Measurements from ENCODE around the gene HGS. TPM values are rescaled to one million over a fixed set of nuclear protein-coding genes. Genes with fewer than 3 reads are reported as not detected.
A peak's percentile ranks its signal among the peaks of the same experiment; 100 is the strongest.

HGS gene
- total RNA-seq, 2 donors from 2014 or later = 118 to 130 TPM

GRCh38 chr17:81686614-81687013 is 2.8 kb downstream of the HGS start:
- Mint-ChIP-seq H3K27me3 (no peaks in the 10 kb centered on the region), H3K36me3 (ENCODE audit: low read depth) (peaks cover 80% of the 10 kb centered on the region), H3K9me3 (no peaks in the 10 kb centered on the region), H3K4me1 (peaks cover 11% of the 10 kb centered on the region), H3K4me3 (no peak overlapping the region), H3K27ac (no peak overlapping the region)
- ATAC-seq (replicated peaks) = no peak

GRCh38 chr17:81687770-81688541 is 4.1 kb downstream of the HGS start:
- Mint-ChIP-seq H3K4me3 (no peak overlapping the region), H3K27ac (no peak overlapping the region), H3K36me3 (ENCODE audit: low read depth) (peaks cover 90% of the 10 kb centered on the region), H3K27me3 (no peaks in the 10 kb centered on the region), H3K9me3 (no peaks in the 10 kb centered on the region), H3K4me1 (peaks cover 11% of the 10 kb centered on the region)
- ATAC-seq (replicated peaks) = no peak

GRCh38 chr17:81688616-81689015 is 4.8 kb downstream of the HGS start:
- Mint-ChIP-seq H3K36me3 (ENCODE audit: low read depth) (peaks cover 88% of the 10 kb centered on the region), H3K4me3 (no peak overlapping the region), H3K4me1 (peaks cover 11% of the 10 kb centered on the region), H3K27me3 (no peaks in the 10 kb centered on the region), H3K9me3 (no peaks in the 10 kb centered on the region), H3K27ac (no peak overlapping the region)
- ATAC-seq (replicated peaks) = no peak

DNA sequence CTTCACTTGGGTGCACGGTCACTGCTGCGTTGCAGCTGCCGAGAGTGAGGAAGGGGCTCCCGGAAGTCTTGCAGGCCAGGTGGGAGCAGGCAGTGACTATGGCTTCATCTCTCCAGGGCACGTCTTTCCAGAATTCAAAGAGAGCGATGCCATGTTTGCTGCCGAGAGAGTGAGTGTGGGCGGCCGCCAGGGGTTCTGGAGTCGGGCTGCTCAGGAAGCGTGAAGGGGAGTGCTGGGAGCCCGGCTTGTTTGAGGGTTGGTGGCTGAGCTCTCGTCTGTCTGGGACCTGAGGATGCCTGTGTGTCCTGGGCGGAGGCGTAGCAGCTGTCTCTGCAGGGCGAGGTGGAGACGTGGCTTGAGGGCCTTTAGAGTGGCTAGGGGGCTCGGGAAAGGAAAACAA is 6.3 kb downstream of the HGS start:
- Mint-ChIP-seq H3K9me3 (no peaks in the 10 kb centered on the region), H3K4me3 (no peak overlapping the region), H3K36me3 (ENCODE audit: low read depth) (peaks cover 76% of the 10 kb centered on the region), H3K4me1 (peaks cover 7% of the 10 kb centered on the region), H3K27ac (peak overlapping the region; percentile 20), H3K27me3 (no peaks in the 10 kb centered on the region)
- no peak for ATAC-seq (replicated peaks)

GRCh38 chr17:81690549-81690948 is 6.7 kb downstream of the HGS start:
- no peak overlapping the region for H3K27ac Mint-ChIP-seq
- H3K4me3 Mint-ChIP-seq = no peak overlapping the region
- no peak for ATAC-seq (replicated peaks)
- no peaks in the 10 kb centered on the region for H3K27me3 Mint-ChIP-seq
- no peaks in the 10 kb centered on the region for H3K9me3 Mint-ChIP-seq
- peaks cover 72% of the 10 kb centered on the region for H3K36me3 Mint-ChIP-seq (ENCODE audit: low read depth)
- peaks cover 7% of the 10 kb centered on the region for H3K4me1 Mint-ChIP-seq

- Mint-ChIP-seq H3K9me3 (no peaks in the 10 kb centered on the region), H3K27ac (no peak overlapping the region), H3K36me3 (ENCODE audit: low read depth) (peaks cover 72% of the 10 kb centered on the region)
These were observed 7.4 kb downstream of the HGS start for GRCh38 chr17:81691196-81691595.

DNA sequence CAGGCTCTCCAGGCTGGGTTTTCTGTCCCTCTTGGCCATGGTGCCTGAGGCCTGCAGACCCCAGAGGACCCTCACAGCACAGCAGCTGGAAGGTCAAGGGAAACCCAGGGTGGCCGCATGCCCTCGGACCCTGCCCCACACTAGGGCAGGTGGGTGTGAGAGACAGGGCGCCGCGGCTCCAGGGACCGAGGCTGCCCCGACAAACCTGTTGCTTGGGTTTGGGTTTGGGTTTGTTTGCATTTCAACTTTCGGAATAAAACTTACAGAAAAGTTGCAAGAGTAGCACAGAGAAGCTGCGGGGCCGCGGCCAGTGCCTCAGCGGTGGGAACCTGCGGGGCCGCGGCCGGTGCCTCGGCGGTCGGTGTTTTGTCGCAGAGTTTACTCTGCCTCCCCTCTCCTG is 7.8 kb downstream of the HGS start:
- H3K4me3 Mint-ChIP-seq = no peak overlapping the region
- no peak for ATAC-seq (replicated peaks)
- peaks cover 7% of the 10 kb centered on the region for H3K4me1 Mint-ChIP-seq
- no peaks in the 10 kb centered on the region for H3K9me3 Mint-ChIP-seq
- peaks cover 72% of the 10 kb centered on the region for H3K36me3 Mint-ChIP-seq (ENCODE audit: low read depth)
- H3K27me3 Mint-ChIP-seq = no peaks in the 10 kb centered on the region
- H3K27ac Mint-ChIP-seq = no peak overlapping the region

More at GRCh38 chr17:81691196-81691595, 7.4 kb downstream of the HGS start:
- Mint-ChIP-seq H3K27me3 (no peaks in the 10 kb centered on the region), H3K4me3 (no peak overlapping the region), H3K4me1 (peaks cover 7% of the 10 kb centered on the region)
- ATAC-seq (replicated peaks) = no peak

GRCh38 chr17:81693509-81694210 is 9.8 kb downstream of the HGS start:
- H3K27ac Mint-ChIP-seq = no peak overlapping the region
- H3K4me1 Mint-ChIP-seq = peaks cover 6% of the 10 kb centered on the region
- H3K4me3 Mint-ChIP-seq = no peak overlapping the region
- H3K36me3 Mint-ChIP-seq (ENCODE audit: low read depth) = peaks cover 72% of the 10 kb centered on the region
- H3K9me3 Mint-ChIP-seq = no peaks in the 10 kb centered on the region
- ATAC-seq (replicated peaks) = no peak
- H3K27me3 Mint-ChIP-seq = no peaks in the 10 kb centered on the region

DNA sequence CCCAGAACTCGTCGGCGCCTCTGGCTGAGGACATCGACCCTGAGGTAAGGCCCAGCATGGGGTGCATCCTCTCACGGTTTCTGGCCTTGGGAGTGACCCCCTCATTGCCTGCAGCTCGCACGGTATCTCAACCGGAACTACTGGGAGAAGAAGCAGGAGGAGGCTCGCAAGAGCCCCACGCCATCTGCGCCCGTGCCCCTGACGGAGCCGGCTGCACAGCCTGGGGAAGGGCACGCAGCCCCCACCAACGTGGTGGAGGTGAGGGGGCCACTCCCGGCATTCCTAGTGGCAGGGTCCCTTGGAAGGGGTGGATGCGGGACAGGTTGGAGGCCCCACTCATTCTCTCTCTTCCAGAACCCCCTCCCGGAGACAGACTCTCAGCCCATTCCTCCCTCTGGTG is 11.0 kb downstream of the HGS start:
- Mint-ChIP-seq H3K36me3 (ENCODE audit: low read depth) (peaks cover 72% of the 10 kb centered on the region), H3K4me3 (no peak overlapping the region), H3K4me1 (no peaks in the 10 kb centered on the region), H3K27ac (no peak overlapping the region), H3K9me3 (no peaks in the 10 kb centered on the region), H3K27me3 (no peaks in the 10 kb centered on the region)
- ATAC-seq (replicated peaks) = no peak

GRCh38 chr17:81695211-81695610 is 11.4 kb downstream of the HGS start:
- no peaks in the 10 kb centered on the region for H3K27me3 Mint-ChIP-seq

GRCh38 chr17:81695801-81696200 is 12.0 kb downstream of the HGS start:
- Mint-ChIP-seq H3K27me3 (no peaks in the 10 kb centered on the region), H3K9me3 (no peaks in the 10 kb centered on the region), H3K36me3 (ENCODE audit: low read depth) (peaks cover 72% of the 10 kb centered on the region), H3K4me1 (peaks cover 1% of the 10 kb centered on the region), H3K4me3 (no peak overlapping the region), H3K27ac (no peak overlapping the region)
- ATAC-seq (replicated peaks) = no peak

More at GRCh38 chr17:81695211-81695610, 11.4 kb downstream of the HGS start:
- H3K27ac Mint-ChIP-seq = no peak overlapping the region
- no peak overlapping the region for H3K4me3 Mint-ChIP-seq
- H3K36me3 Mint-ChIP-seq (ENCODE audit: low read depth) = peaks cover 72% of the 10 kb centered on the region
- H3K4me1 Mint-ChIP-seq = no peaks in the 10 kb centered on the region
- ATAC-seq (replicated peaks) = no peak
- no peaks in the 10 kb centered on the region for H3K9me3 Mint-ChIP-seq

- no peaks in the 10 kb centered on the region for H3K9me3 Mint-ChIP-seq
- no peak overlapping the region for H3K27ac Mint-ChIP-seq
- H3K4me3 Mint-ChIP-seq = no peak overlapping the region
- H3K4me1 Mint-ChIP-seq = peaks cover 5% of the 10 kb centered on the region
- no peaks in the 10 kb centered on the region for H3K27me3 Mint-ChIP-seq
- peaks cover 72% of the 10 kb centered on the region for H3K36me3 Mint-ChIP-seq (ENCODE audit: low read depth)
- ATAC-seq (replicated peaks) = no peak
These were observed 12.6 kb downstream of the HGS start for GRCh38 chr17:81696218-81696941.

GRCh38 chr17:81697261-81698044 is 13.6 kb downstream of the HGS start:
- H3K36me3 Mint-ChIP-seq (ENCODE audit: low read depth) = peaks cover 72% of the 10 kb centered on the region
- no peaks in the 10 kb centered on the region for H3K9me3 Mint-ChIP-seq
- no peak overlapping the region for H3K4me3 Mint-ChIP-seq
- H3K27ac Mint-ChIP-seq = no peak overlapping the region
- peaks cover 5% of the 10 kb centered on the region for H3K4me1 Mint-ChIP-seq
- ATAC-seq (replicated peaks) = no peak
- H3K27me3 Mint-ChIP-seq = no peaks in the 10 kb centered on the region

Data from activated T-helper 17 cell treated with anti-CD3 and anti-CD28 coated beads, Interleukin-2, amount 50 U/mL, for 72 hours (primary cell).